CD14-positive monocyte (primary cell): Measurements from ENCODE around the gene RPA3. TPM values are rescaled to one million over a fixed set of nuclear protein-coding genes. Genes with fewer than 3 reads are reported as not detected.

Experiments used
- DNase-seq, 3 donors: peaks; one replicate each; pipeline ENCODE4 v3.0.0-alpha.2; 2011 to 2022
- H2AFZ ChIP-seq: 2 replicates; pipeline ENCODE4 v1.6.0; 2012; ENCODE audit warnings: mild to moderate bottlenecking, low read depth, low read length, inconsistent platforms; ENCODE audit not compliant: insufficient read depth, poor library complexity, severe bottlenecking
- H3K27ac ChIP-seq, 2 donors: 1 replicate in 1 of 2; 2 replicates in 1 of 2; pipeline ENCODE4 v1.5.1; 2012 to 2013; ENCODE audit warnings: low read length in 2 of 2, control low read depth in 1 of 2, inconsistent platforms in 1 of 2, low read depth in 1 of 2, mild to moderate bottlenecking in 1 of 2
- H3K27me3 ChIP-seq, 2 donors: one replicate each; pipeline versions ENCODE4 v1.6.0 to v1.6.1; 2011 to 2013; ENCODE audit warnings: low read length in 2 of 2; ENCODE audit not compliant: control insufficient read depth in 2 of 2, insufficient read depth in 2 of 2
- H3K36me3 ChIP-seq, 2 donors: replicated peaks in 1 of 2; 1 replicate in 1 of 2; 2 replicates in 1 of 2; pipeline versions ENCODE4 v1.5.1 to v1.6.1; 2012 to 2013; ENCODE audit warnings: low read length in 2 of 2, control low read depth in 1 of 2, inconsistent platforms in 1 of 2, mild to moderate bottlenecking in 1 of 2; ENCODE audit not compliant: insufficient read depth in 2 of 2, control insufficient read depth in 1 of 2
- H3K4me1 ChIP-seq, 2 donors: 1 replicate in 1 of 2; 2 replicates in 1 of 2; pipeline versions ENCODE4 v1.5.1 to v1.6.1; 2012 to 2013; ENCODE audit warnings: low read length in 2 of 2, control low read depth in 1 of 2, inconsistent platforms in 1 of 2, mild to moderate bottlenecking in 1 of 2, moderate library complexity in 1 of 2; ENCODE audit not compliant: insufficient read depth in 2 of 2, control insufficient read depth in 1 of 2
- H3K4me2 ChIP-seq: replicated peaks from 2 replicates; pipeline ENCODE3; 2012; ENCODE audit warnings: low read length, moderate library complexity, mild to moderate bottlenecking; ENCODE audit not compliant: poor library complexity, severe bottlenecking; ENCODE audit errors: extremely low read depth
- H3K4me3 ChIP-seq, 3 experiments: fragments of 200-600 bp in 1 of 3; sonication (generic) in 1 of 3; replicated peaks in 1 of 3; 1 replicate in 2 of 3; 2 replicates in 1 of 3; pipeline ENCODE4 v1.5.1; 2011 to 2013; ENCODE audit warnings: low read length in 3 of 3, mild to moderate bottlenecking in 3 of 3, control low read depth in 2 of 3, low read depth in 2 of 3, inconsistent platforms in 1 of 3, moderate library complexity in 1 of 3
- H3K79me2 ChIP-seq: 2 replicates; pipeline ENCODE4 v1.6.0; 2012; ENCODE audit warnings: mild to moderate bottlenecking, control low read depth, inconsistent platforms, low read length, moderate library complexity; ENCODE audit not compliant: insufficient read depth
- H3K9ac ChIP-seq: 2 replicates; pipeline ENCODE4 v1.6.0; 2017; ENCODE audit warnings: low read length, mild to moderate bottlenecking; ENCODE audit not compliant: insufficient read depth, poor library complexity, severe bottlenecking
- H3K9me3 ChIP-seq, 2 donors: replicated peaks in 1 of 2; 1 replicate in 1 of 2; 2 replicates in 1 of 2; pipeline versions ENCODE4 v1.5.1 to v1.6.1; 2012 to 2013; ENCODE audit warnings: low read length in 2 of 2, control low read depth in 1 of 2; ENCODE audit not compliant: control insufficient read depth in 1 of 2, insufficient read depth in 1 of 2
- H4K20me1 ChIP-seq: 2 replicates; pipeline ENCODE4 v1.6.0; 2012; ENCODE audit warnings: mild to moderate bottlenecking, low read length, control low read depth, moderate library complexity; ENCODE audit not compliant: insufficient read depth
- H3K27ac Mint-ChIP-seq, 7 donors: one replicate each; pipeline ENCODE4 v1.8.0; 2020; ENCODE audit warnings: mild to moderate bottlenecking in 7 of 7, mixed read lengths in 7 of 7, moderate library complexity in 6 of 7, inconsistent platforms in 2 of 7
- H3K27me3 Mint-ChIP-seq, 3 donors: one replicate each; pipeline ENCODE4 v1.8.0; 2021 to 2022; ENCODE audit warnings: low read depth in 3 of 3, mild to moderate bottlenecking in 3 of 3, mixed read lengths in 3 of 3, moderate library complexity in 3 of 3, inconsistent platforms in 1 of 3
- H3K36me3 Mint-ChIP-seq, 2 donors: one replicate each; pipeline ENCODE4 v1.8.0; 2020; ENCODE audit warnings: mixed read lengths in 2 of 2, inconsistent platforms in 1 of 2, mild to moderate bottlenecking in 1 of 2
- H3K4me1 Mint-ChIP-seq: one replicate; pipeline ENCODE4 v1.8.0; 2020; ENCODE audit warnings: mild to moderate bottlenecking, mixed read lengths
- H3K4me3 Mint-ChIP-seq, 2 donors: one replicate each; pipeline ENCODE4 v1.8.0; 2020; ENCODE audit warnings: mild to moderate bottlenecking in 2 of 2, mixed read lengths in 2 of 2, moderate library complexity in 1 of 2
- H3K9me3 Mint-ChIP-seq, 7 donors: one replicate each; pipeline ENCODE4 v1.8.0; 2020 to 2022; ENCODE audit warnings: mixed read lengths in 7 of 7, mild to moderate bottlenecking in 6 of 7, moderate library complexity in 6 of 7, inconsistent platforms in 2 of 7
- WGBS: methylation state at CpG from one replicate; pipeline ENCODE4 v1.1.5; 2013; ENCODE audit warnings: missing lambda C conversion rate; ENCODE audit not compliant: insufficient coverage; 5-methylcytosine and 5-hydroxymethylcytosine counted together
- intact Hi-C, 2 donors: fragments of 100-400 bp; cut with micrococcal nuclease; formaldehyde crosslinking; loops; one replicate each; pipeline versions ENCODE4 v1.15.0 to v1.15.1; 2023
- polyA plus RNA-seq, 3 donors: library from polyadenylated mRNA; depleted of rRNA in 1 of 3; unstranded in 2 of 3; stranded (reverse) in 1 of 3; fragments of 300-500 nt in 2 of 3; fragments of >200 nt in 1 of 3; fragmentation: Illumina TruSeq in 2 of 3; gene quantifications; 1 replicate in 2 of 3; 2 replicates in 1 of 3; pipeline ENCODE4 v1.2.3, GENCODE V29; 2012 to 2021
- TF ChIP-seq, protein P1 (sequence below): fragments of 200-600 bp; IDR thresholded peaks from one replicate; pipeline ENCODE4 v1.8.0; 2022; ENCODE audit warnings: antibody characterized with exemption, mild to moderate bottlenecking

The RPA3 gene
- polyA plus RNA-seq, 3 donors = 6.2 to 50.5 (median 44.7) TPM

DNA sequence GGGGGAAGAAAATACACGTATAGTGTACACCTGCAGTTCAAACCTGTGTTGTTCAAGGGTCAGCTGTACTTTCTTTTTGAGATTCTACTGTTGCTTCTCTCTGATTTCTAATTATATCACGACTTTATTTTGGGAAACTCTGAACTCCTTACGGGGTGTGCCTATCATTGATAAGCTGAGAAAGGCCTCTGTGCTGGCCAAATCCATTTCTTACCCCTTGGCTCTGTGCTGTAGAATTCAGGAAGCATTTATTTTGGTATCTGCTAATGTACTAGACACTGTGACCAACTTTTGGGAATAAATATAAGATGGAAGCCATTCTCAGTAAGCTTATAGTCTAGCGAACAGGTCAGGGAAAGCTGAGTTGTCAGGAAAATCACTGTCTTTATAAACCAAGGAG is 26.9 kb upstream of the RPA3 start:
- Histone ChIP-seq H2AFZ (no peak overlapping the region), H3K36me3 (no peaks in the 10 kb centered on the region), H3K4me3 (no peak overlapping the region), H3K27me3 (no peaks in the 10 kb centered on the region), H3K27ac (no peak overlapping the region), H3K9me3 (no peaks in the 10 kb centered on the region), H3K4me2 (no peak overlapping the region), H3K4me1 (no peaks in the 10 kb centered on the region), H4K20me1 (no peaks in the 10 kb centered on the region), H3K9ac (no peak overlapping the region), H3K79me2 (no peaks in the 10 kb centered on the region)
- no peak overlapping the region for H3K4me3 Mint-ChIP-seq
- no peak overlapping the region for H3K27ac Mint-ChIP-seq
- H3K9me3 Mint-ChIP-seq = no peaks in the 10 kb centered on the region
- H3K4me1 Mint-ChIP-seq = no peaks in the 10 kb centered on the region
- intact Hi-C loops = no loop called here
- DNase-seq = no peak
- TF ChIP-seq, protein P1, sequence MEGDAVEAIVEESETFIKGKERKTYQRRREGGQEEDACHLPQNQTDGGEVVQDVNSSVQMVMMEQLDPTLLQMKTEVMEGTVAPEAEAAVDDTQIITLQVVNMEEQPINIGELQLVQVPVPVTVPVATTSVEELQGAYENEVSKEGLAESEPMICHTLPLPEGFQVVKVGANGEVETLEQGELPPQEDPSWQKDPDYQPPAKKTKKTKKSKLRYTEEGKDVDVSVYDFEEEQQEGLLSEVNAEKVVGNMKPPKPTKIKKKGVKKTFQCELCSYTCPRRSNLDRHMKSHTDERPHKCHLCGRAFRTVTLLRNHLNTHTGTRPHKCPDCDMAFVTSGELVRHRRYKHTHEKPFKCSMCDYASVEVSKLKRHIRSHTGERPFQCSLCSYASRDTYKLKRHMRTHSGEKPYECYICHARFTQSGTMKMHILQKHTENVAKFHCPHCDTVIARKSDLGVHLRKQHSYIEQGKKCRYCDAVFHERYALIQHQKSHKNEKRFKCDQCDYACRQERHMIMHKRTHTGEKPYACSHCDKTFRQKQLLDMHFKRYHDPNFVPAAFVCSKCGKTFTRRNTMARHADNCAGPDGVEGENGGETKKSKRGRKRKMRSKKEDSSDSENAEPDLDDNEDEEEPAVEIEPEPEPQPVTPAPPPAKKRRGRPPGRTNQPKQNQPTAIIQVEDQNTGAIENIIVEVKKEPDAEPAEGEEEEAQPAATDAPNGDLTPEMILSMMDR = no peak
- no peaks in the 10 kb centered on the region for H3K36me3 Mint-ChIP-seq
- 100% methylated on average over 2 of the region's 4 CpGs for WGBS
- H3K27me3 Mint-ChIP-seq = no peaks in the 10 kb centered on the region

DNA sequence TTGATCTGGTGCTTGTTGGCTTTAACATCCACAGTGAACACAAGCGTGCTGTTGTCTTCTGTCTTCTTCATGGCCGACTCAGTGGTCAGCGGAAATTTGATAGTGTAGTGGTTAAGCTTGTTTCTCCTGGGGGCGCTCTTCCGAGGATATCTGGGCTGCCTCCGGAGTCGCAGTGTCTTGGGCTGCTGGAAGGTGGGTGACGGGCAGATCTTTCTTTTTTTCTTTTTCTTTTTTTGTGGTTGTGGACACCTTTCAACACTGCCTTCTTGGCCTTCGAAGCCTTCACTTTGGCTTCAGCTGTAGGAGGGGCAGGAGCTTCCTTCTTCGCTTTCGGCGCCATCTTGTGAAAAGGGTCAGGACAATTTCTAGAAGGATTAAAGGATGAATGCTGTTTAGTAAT is 23.8 kb upstream of the RPA3 start:
- no peaks in the 10 kb centered on the region for H3K4me1 Mint-ChIP-seq
- Histone ChIP-seq H3K36me3 (no peaks in the 10 kb centered on the region), H2AFZ (no peak overlapping the region), H3K4me3 (no peak overlapping the region), H3K79me2 (no peaks in the 10 kb centered on the region), H3K4me2 (no peak overlapping the region), H3K9ac (no peak overlapping the region), H3K27ac (no peak overlapping the region), H3K4me1 (no peaks in the 10 kb centered on the region), H3K27me3 (no peaks in the 10 kb centered on the region), H4K20me1 (no peaks in the 10 kb centered on the region), H3K9me3 (no peaks in the 10 kb centered on the region)
- H3K27ac Mint-ChIP-seq = no peak overlapping the region
- H3K4me3 Mint-ChIP-seq = no peak overlapping the region
- no peaks in the 10 kb centered on the region for H3K27me3 Mint-ChIP-seq
- H3K36me3 Mint-ChIP-seq = no peaks in the 10 kb centered on the region
- TF ChIP-seq, protein P1 = no peak
- intact Hi-C loops = no loop called here
- WGBS = 100% methylated on average over 1 of the region's 12 CpGs
- no peaks in the 10 kb centered on the region for H3K9me3 Mint-ChIP-seq
- no peak for DNase-seq
